Mesenchymal stem cell (in vitro differentiated cells and primary cell): ENCODE data around the gene SP2.

Experiments used
- DNase-seq: peaks from one replicate; pipeline ENCODE4 v3.0.0-alpha.2; 2013
- H2AFZ ChIP-seq: one replicate; pipeline ENCODE4 v1.6.1; 2013; ENCODE audit warnings: low read depth, mild to moderate bottlenecking, control low read depth, inconsistent platforms, low read length, moderate library complexity
- H2AK5ac ChIP-seq: 2 replicates; pipeline ENCODE4 v1.6.1; 2013; ENCODE audit warnings: low read length, moderate library complexity, mild to moderate bottlenecking, inconsistent platforms; ENCODE audit not compliant: severe bottlenecking
- H2BK120ac ChIP-seq: one replicate; pipeline ENCODE4 v1.6.1; 2013; ENCODE audit warnings: low read depth, mild to moderate bottlenecking, inconsistent platforms, low read length, moderate library complexity
- H2BK12ac ChIP-seq, 2 experiments: one replicate each; pipeline ENCODE4 v1.6.1; 2013; ENCODE audit warnings: inconsistent platforms in 2 of 2, low read length in 2 of 2, mild to moderate bottlenecking in 2 of 2, moderate library complexity in 2 of 2, control low read depth in 1 of 2
- H2BK15ac ChIP-seq: one replicate; pipeline ENCODE4 v1.6.1; 2013; ENCODE audit warnings: mild to moderate bottlenecking, low read depth, inconsistent platforms; ENCODE audit not compliant: poor library complexity, severe bottlenecking
- H2BK5ac ChIP-seq: 2 replicates; pipeline ENCODE4 v1.6.1; 2013; ENCODE audit warnings: low read depth, mild to moderate bottlenecking, low read length, control low read depth, inconsistent platforms; ENCODE audit not compliant: poor library complexity, severe bottlenecking
- H3K14ac ChIP-seq, 2 experiments: one replicate each; pipeline ENCODE4 v1.6.1; 2013; ENCODE audit warnings: inconsistent platforms in 2 of 2, low read length in 2 of 2, control low read depth in 1 of 2, mild to moderate bottlenecking in 1 of 2, moderate library complexity in 1 of 2
- H3K18ac ChIP-seq, 2 experiments: one replicate each; pipeline ENCODE4 v1.6.1; 2013; ENCODE audit warnings: inconsistent platforms in 2 of 2, low read length in 2 of 2, control low read depth in 1 of 2, low read depth in 1 of 2, mild to moderate bottlenecking in 1 of 2
- H3K23ac ChIP-seq, 2 experiments: one replicate each; pipeline ENCODE4 v1.6.1; 2013; ENCODE audit warnings: inconsistent platforms in 2 of 2, low read length in 2 of 2, mild to moderate bottlenecking in 2 of 2, moderate library complexity in 2 of 2, control low read depth in 1 of 2
- H3K27ac ChIP-seq: 2 replicates; pipeline ENCODE4 v1.5.1; 2013; ENCODE audit warnings: mild to moderate bottlenecking, moderate library complexity, low read length, control low read depth, inconsistent platforms; ENCODE audit not compliant: poor library complexity, severe bottlenecking
- H3K27me3 ChIP-seq, 2 experiments: 2 replicates each; pipeline versions ENCODE4 v1.6.1 to v1.7.0; 2013; ENCODE audit warnings: low read length in 2 of 2, mild to moderate bottlenecking in 2 of 2, moderate library complexity in 2 of 2, control low read depth in 1 of 2, inconsistent platforms in 1 of 2; ENCODE audit not compliant: control insufficient read depth in 1 of 2, insufficient read depth in 1 of 2
- H3K36me3 ChIP-seq, 2 experiments: 2 replicates each; pipeline versions ENCODE4 v1.6.1 to v1.7.0; 2013; ENCODE audit warnings: low read length in 2 of 2, control low read depth in 1 of 2, inconsistent platforms in 1 of 2, low read depth in 1 of 2, mild to moderate bottlenecking in 1 of 2; ENCODE audit not compliant: insufficient read depth in 2 of 2, control insufficient read depth in 1 of 2
- H3K4ac ChIP-seq, 2 experiments: one replicate each; pipeline ENCODE4 v1.6.1; 2013; ENCODE audit warnings: inconsistent platforms in 2 of 2, low read length in 2 of 2, mild to moderate bottlenecking in 2 of 2, moderate library complexity in 2 of 2, control low read depth in 1 of 2, low read depth in 1 of 2
- H3K4me1 ChIP-seq: 2 replicates; pipeline ENCODE4 v1.6.1; 2013; ENCODE audit warnings: low read depth, low read length, control low read depth; ENCODE audit not compliant: control insufficient read depth, insufficient read depth
- H3K4me2 ChIP-seq: 2 replicates; pipeline ENCODE4 v1.6.1; 2013; ENCODE audit warnings: low read length, mild to moderate bottlenecking, inconsistent platforms; ENCODE audit not compliant: poor library complexity, severe bottlenecking
- H3K4me3 ChIP-seq, 2 experiments: 2 replicates each; pipeline versions ENCODE4 v1.5.1 to v1.7.0; 2013; ENCODE audit warnings: low read length in 2 of 2, mild to moderate bottlenecking in 2 of 2, control low read depth in 1 of 2, low read depth in 1 of 2; ENCODE audit not compliant: insufficient read depth in 1 of 2
- H3K79me1 ChIP-seq: replicated peaks from 2 replicates; pipeline ENCODE4 v1.6.1; 2013; ENCODE audit warnings: mild to moderate bottlenecking, control low read depth, low read length, inconsistent platforms; ENCODE audit not compliant: poor library complexity, severe bottlenecking
- H3K9ac ChIP-seq: 2 replicates; pipeline ENCODE4 v1.7.0; 2013; ENCODE audit warnings: mild to moderate bottlenecking, low read length, moderate library complexity
- H3K9me3 ChIP-seq: 2 replicates; pipeline ENCODE4 v1.7.0; 2013; ENCODE audit warnings: mild to moderate bottlenecking, low read length; ENCODE audit not compliant: control insufficient read depth
- H4K8ac ChIP-seq: one replicate; pipeline ENCODE4 v1.6.1; 2013; ENCODE audit warnings: inconsistent platforms, mild to moderate bottlenecking, low read length, moderate library complexity
- H4K91ac ChIP-seq: one replicate; pipeline ENCODE4 v1.6.1; 2013; ENCODE audit warnings: mild to moderate bottlenecking, low read length, inconsistent platforms
- whole genome bisulfite sequencing: methylation state at CpG from one replicate; pipeline ENCODE4 v1.1.7; 2013; ENCODE audit warnings: mixed read lengths; 5-methylcytosine and 5-hydroxymethylcytosine counted together

The SP2 gene

GRCh38 chr17:47852113-47852949 lies 43.7 kb upstream of the SP2 start:
- no peak overlapping the region for H2BK5ac ChIP-seq
- H3K9me3 ChIP-seq: no peaks in the 10 kb centered on the region
- no peak overlapping the region for H2AFZ ChIP-seq
- no peak overlapping the region for H2BK15ac ChIP-seq
- no peak overlapping the region for H2BK12ac ChIP-seq
- no peak overlapping the region for H4K91ac ChIP-seq
- no peak overlapping the region for H3K18ac ChIP-seq
- H3K4ac ChIP-seq: no peak overlapping the region
- no peak overlapping the region for H2BK120ac ChIP-seq
- H3K23ac ChIP-seq: no peak overlapping the region
- no peak overlapping the region for H3K9ac ChIP-seq
- H3K27me3 ChIP-seq: peaks cover 93 to 95% of the 10 kb centered on the region in 2 experiments
- H3K4me1 ChIP-seq: peaks cover 12% of the 10 kb centered on the region
- no peak overlapping the region for H3K4me3 ChIP-seq
- H3K27ac ChIP-seq: no peak overlapping the region
- 55% methylated on average over 31 of the region's 32 CpGs for WGBS
- H3K36me3 ChIP-seq: no peaks in the 10 kb centered on the region
- DNase-seq: no peak
- no peak overlapping the region for H2AK5ac ChIP-seq
- no peaks in the 10 kb centered on the region for H3K79me1 ChIP-seq
- H4K8ac ChIP-seq: no peak overlapping the region
- no peak overlapping the region for H3K4me2 ChIP-seq
- H3K14ac ChIP-seq: no peak overlapping the region

DNA sequence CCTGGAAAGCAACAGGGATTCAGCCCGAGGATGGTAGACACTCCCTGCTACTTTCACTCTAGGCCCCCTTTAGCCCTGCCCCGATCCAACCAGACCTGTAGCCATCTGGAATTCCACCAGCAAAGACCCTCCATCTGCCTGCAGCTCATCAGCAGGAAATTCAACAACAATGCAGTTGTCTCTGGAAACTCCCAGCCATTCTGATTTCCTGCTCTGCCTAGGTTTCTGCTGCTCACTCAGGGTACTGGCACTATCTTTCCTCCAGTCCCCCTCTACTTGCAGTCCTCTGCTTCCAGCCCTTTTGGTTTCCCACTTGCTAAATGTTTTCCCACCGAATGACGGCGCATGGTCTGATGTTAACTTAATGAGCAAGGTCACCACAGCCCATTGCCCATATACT lies 42.4 kb upstream of the SP2 start:
- H2BK120ac ChIP-seq: no peak overlapping the region
- peak overlapping the region in 1 of 2 experiments; percentile 52 for H3K23ac ChIP-seq
- no peaks in the 10 kb centered on the region for H3K9me3 ChIP-seq
- H2BK12ac ChIP-seq: no peak overlapping the region
- 41% methylated on average over 5 of the region's 5 CpGs for WGBS
- H2AK5ac ChIP-seq: no peak overlapping the region
- H3K27me3 ChIP-seq: peaks cover 82 to 91% of the 10 kb centered on the region in 2 experiments
- H3K14ac ChIP-seq: no peak overlapping the region
- no peaks in the 10 kb centered on the region for H3K36me3 ChIP-seq
- no peak overlapping the region for H3K4ac ChIP-seq
- H3K4me3 ChIP-seq: no peak overlapping the region
- no peak overlapping the region for H3K27ac ChIP-seq
- H2BK5ac ChIP-seq: no peak overlapping the region
- no peaks in the 10 kb centered on the region for H3K79me1 ChIP-seq
- no peak overlapping the region for H3K18ac ChIP-seq
- H3K4me1 ChIP-seq: peaks cover 11% of the 10 kb centered on the region
- H3K9ac ChIP-seq: no peak overlapping the region
- no peak overlapping the region for H3K4me2 ChIP-seq
- H4K8ac ChIP-seq: no peak overlapping the region
- H2BK15ac ChIP-seq: no peak overlapping the region
- no peak for DNase-seq
- H2AFZ ChIP-seq: no peak overlapping the region
- H4K91ac ChIP-seq: no peak overlapping the region

DNA sequence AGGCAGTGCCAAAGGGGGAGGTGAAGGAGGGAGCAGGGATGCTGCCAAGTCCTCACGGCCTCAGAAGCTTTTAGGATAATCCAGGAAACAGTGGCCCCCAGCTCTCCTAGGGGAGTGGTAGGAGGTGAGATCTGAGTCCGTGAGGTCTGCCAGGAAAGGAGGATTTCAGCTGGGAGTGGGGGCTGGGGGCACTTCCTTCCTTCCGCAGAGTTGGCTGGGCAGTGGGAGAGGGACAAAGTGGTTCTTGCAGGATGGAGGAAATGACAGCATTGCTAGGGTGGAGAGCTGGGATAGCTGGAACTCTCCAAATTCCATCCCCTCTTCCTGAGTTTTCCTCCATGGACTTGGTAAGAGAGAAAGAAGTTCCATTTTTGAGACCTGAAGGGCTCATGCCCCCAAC lies 40.3 kb upstream of the SP2 start:
- peaks cover 7% of the 10 kb centered on the region for H3K4me1 ChIP-seq
- H2AK5ac ChIP-seq: no peak overlapping the region
- H2BK120ac ChIP-seq: no peak overlapping the region
- no peak overlapping the region for H3K14ac ChIP-seq
- H3K23ac ChIP-seq: no peak overlapping the region
- no peak overlapping the region for H2AFZ ChIP-seq
- H4K8ac ChIP-seq: no peak overlapping the region
- H4K91ac ChIP-seq: no peak overlapping the region
- no peak overlapping the region for H2BK5ac ChIP-seq
- H3K9me3 ChIP-seq: no peaks in the 10 kb centered on the region
- H3K18ac ChIP-seq: peak overlapping the region in 1 of 2 experiments; percentile 0
- 16% methylated on average over 3 of the region's 3 CpGs for WGBS
- no peak overlapping the region for H3K4ac ChIP-seq
- no peak for DNase-seq
- H3K27ac ChIP-seq: no peak overlapping the region
- H2BK15ac ChIP-seq: no peak overlapping the region
- no peaks in the 10 kb centered on the region for H3K79me1 ChIP-seq
- H3K27me3 ChIP-seq: peaks cover 71 to 83% of the 10 kb centered on the region in 2 experiments
- H3K9ac ChIP-seq: no peak overlapping the region
- no peak overlapping the region for H3K4me3 ChIP-seq
- H2BK12ac ChIP-seq: no peak overlapping the region
- no peak overlapping the region for H3K4me2 ChIP-seq
- no peaks in the 10 kb centered on the region for H3K36me3 ChIP-seq

- H3K9me3 ChIP-seq: no peaks in the 10 kb centered on the region
- H2BK15ac ChIP-seq: no peak overlapping the region
- no peak overlapping the region for H3K4me3 ChIP-seq
- no peak overlapping the region for H3K23ac ChIP-seq
- H3K4ac ChIP-seq: no peak overlapping the region
- DNase-seq: no peak
- no peaks in the 10 kb centered on the region for H3K79me1 ChIP-seq
- H4K8ac ChIP-seq: no peak overlapping the region
- H2AK5ac ChIP-seq: peak overlapping the region; percentile 24
- no peak overlapping the region for H2AFZ ChIP-seq
- H2BK5ac ChIP-seq: no peak overlapping the region
- H3K9ac ChIP-seq: no peak overlapping the region
- no peak overlapping the region for H2BK12ac ChIP-seq
- no peak overlapping the region for H2BK120ac ChIP-seq
- H3K4me2 ChIP-seq: no peak overlapping the region
- H3K4me1 ChIP-seq: no peaks in the 10 kb centered on the region
- no peaks in the 10 kb centered on the region for H3K36me3 ChIP-seq
- H3K27ac ChIP-seq: no peak overlapping the region
- H3K14ac ChIP-seq: no peak overlapping the region
- peaks cover 65 to 76% of the 10 kb centered on the region in 2 experiments for H3K27me3 ChIP-seq
- no peak overlapping the region for H4K91ac ChIP-seq
- no peak overlapping the region for H3K18ac ChIP-seq
Measured at GRCh38 chr17:47856830-47857229, 39.2 kb upstream of the SP2 start.
